CD4-positive, alpha-beta T cell (primary cell): ENCODE data around the gene BOLA3. TPM values are rescaled to one million over a fixed set of nuclear protein-coding genes. Genes with fewer than 3 reads are reported as not detected.

Experiments used
- ATAC-seq: fragments of 200-7000 bp; cut with Tn5 transposase; one replicate; pipeline ENCODE4 v1.10.0; 2022; ENCODE audit warnings: mild to moderate bottlenecking; ENCODE audit not compliant: poor library complexity
- CTCF ChIA-PET: fragments of 350-600 bp; sonication (Branson Sonifier 250); formaldehyde crosslinking; loops from one replicate; lab custom pipeline; 2021; ENCODE audit warnings: antibody characterized with exemption, inconsistent platforms; lab: Charles Lee
- POLR2A ChIA-PET: fragments of 350-600 bp; sonication (Branson Sonifier 250); formaldehyde crosslinking; loops from one replicate; lab custom pipeline; 2021; ENCODE audit warnings: antibody characterized with exemption, inconsistent platforms; lab: Charles Lee
- DNase-seq, 14 experiments: peaks; one replicate each; pipeline ENCODE4 v3.0.0-alpha.2; 2013 to 2020; ENCODE audit warnings: mixed read lengths in 2 of 14
- H3K27ac ChIP-seq, 2 donors: one replicate each; pipeline versions ENCODE4 v1.5.1 to v1.7.0; 2013; ENCODE audit warnings: low read length in 2 of 2, low read depth in 1 of 2, mild to moderate bottlenecking in 1 of 2
- H3K27me3 ChIP-seq, 2 experiments: 1 replicate in 1 of 2; 2 replicates in 1 of 2; pipeline versions ENCODE4 v1.6.1 to v1.7.0; 2013; ENCODE audit warnings: low read length in 2 of 2, control low read depth in 1 of 2, mild to moderate bottlenecking in 1 of 2, moderate library complexity in 1 of 2; ENCODE audit not compliant: insufficient read depth in 2 of 2, control insufficient read depth in 1 of 2
- H3K36me3 ChIP-seq: one replicate; pipeline ENCODE4 v1.6.1; 2013; ENCODE audit warnings: low read length, control low read depth; ENCODE audit not compliant: insufficient read depth
- H3K4me1 ChIP-seq: one replicate; pipeline ENCODE4 v1.6.1; 2013; ENCODE audit warnings: low read length, control low read depth; ENCODE audit not compliant: insufficient read depth
- H3K4me3 ChIP-seq: one replicate; pipeline ENCODE4 v1.5.1; 2013; ENCODE audit warnings: mild to moderate bottlenecking, low read length, moderate library complexity
- H3K9me3 ChIP-seq, 2 experiments: 1 replicate in 1 of 2; 2 replicates in 1 of 2; pipeline versions ENCODE4 v1.6.1 to v1.7.0; 2013; ENCODE audit warnings: low read length in 2 of 2, mild to moderate bottlenecking in 2 of 2, control low read depth in 1 of 2, moderate library complexity in 1 of 2; ENCODE audit not compliant: control insufficient read depth in 1 of 2, insufficient read depth in 1 of 2
- H3K27ac Mint-ChIP-seq: one replicate; pipeline ENCODE4 v1.8.0; 2020; ENCODE audit warnings: mixed read lengths
- H3K27me3 Mint-ChIP-seq: one replicate; pipeline ENCODE4 v1.8.0; 2021; ENCODE audit warnings: mixed read lengths
- H3K36me3 Mint-ChIP-seq: one replicate; pipeline ENCODE4 v1.8.0; 2021; ENCODE audit warnings: low read depth, mixed read lengths
- H3K4me1 Mint-ChIP-seq: one replicate; pipeline ENCODE4 v1.8.0; 2021; ENCODE audit warnings: low read depth, mixed read lengths
- H3K4me3 Mint-ChIP-seq: one replicate; pipeline ENCODE4 v1.8.0; 2020; ENCODE audit warnings: mild to moderate bottlenecking, mixed read lengths
- H3K9me3 Mint-ChIP-seq: one replicate; pipeline ENCODE4 v1.8.0; 2020; ENCODE audit warnings: mixed read lengths
- CTCF ChIP-seq: fragments of 200-600 bp; IDR thresholded peaks from one replicate; pipeline ENCODE4 v1.8.0; 2022; ENCODE audit warnings: antibody characterized with exemption, mild to moderate bottlenecking
- intact Hi-C, 2 experiments: fragments of 100-400 bp; cut with DNase I in 1 of 2; cut with micrococcal nuclease in 1 of 2; formaldehyde crosslinking; loops; one replicate each; pipeline versions ENCODE4 v1.15.1 to v1.9.0; 2023 to 2025; cut with DNase I, micrococcal nuclease
- total RNA-seq, 174 experiments: library from RNA in 2 of 174; stranded (reverse) in 2 of 174; gene quantifications; one replicate each; pipeline ENCODE4 v1.2.3 and lab custom pipeline; 2021 to 2026

The BOLA3 gene
- total RNA-seq, 2 experiments from 2014 or later = 11.4 to 12.9 TPM

- DNase-seq = peak; percentile 66 to 92 (median 82)
- Mint-ChIP-seq H3K27ac (peak overlapping the region; percentile 88), H3K27me3 (no peaks in the 10 kb centered on the region), H3K36me3 (peaks cover 7% of the 10 kb centered on the region), H3K4me3 (peak overlapping the region; percentile 90), H3K9me3 (no peaks in the 10 kb centered on the region), H3K4me1 (peaks cover 11% of the 10 kb centered on the region)
- Histone ChIP-seq H3K27ac (peak overlapping the region; percentile 81 to 94), H3K4me1 (peaks cover 10% of the 10 kb centered on the region), H3K9me3 (peaks cover 6 to 21% of the 10 kb centered on the region in 2 experiments), H3K4me3 (peak overlapping the region; percentile 86), H3K27me3 (no peaks in the 10 kb centered on the region), H3K36me3 (no peaks in the 10 kb centered on the region)
- TF ChIP-seq CTCF = peak; percentile 63
- intact Hi-C loops = loop anchor here in 1 of 2 experiments (1.0 to 5.0 kb wide), 2 partner anchors 58 to 193 kb away; partner anchors contain the start of genes DGUOK and MOB1A
- ATAC-seq = peak; percentile 95
- POLR2A ChIA-PET = interaction anchor here (0.7 to 3.1 kb wide), 17 partner anchors 27 to 885 kb away, joined by 3 to 23 read pairs (median 5); partner anchors contain the start of genes BOLA3, CCT7, DGUOK and MOB1A
- CTCF ChIA-PET = interaction anchor here (0.7 to 2.9 kb wide), 13 partner anchors 28 to 298 kb away, joined by 3 to 14 read pairs (median 3); partner anchors contain the start of genes BOLA3, MOB1A and MTHFD2
Measured at GRCh38 chr2:74119912-74120825, 27.5 kb downstream of the BOLA3 start.

GRCh38 chr2:74119339-74119738, 28.4 kb downstream of the BOLA3 start:
- no peak for TF ChIP-seq CTCF
- CTCF ChIA-PET = interaction anchor here (2.7 to 2.9 kb wide), 2 partner anchors 29 to 59 kb away, joined by 11 to 14 read pairs; partner anchors contain the start of genes BOLA3 and MOB1A
- H3K4me3 Mint-ChIP-seq = peak overlapping the region; percentile 90
- H3K27ac Mint-ChIP-seq = no peak overlapping the region
- peaks cover 10% of the 10 kb centered on the region for H3K4me1 ChIP-seq
- H3K9me3 ChIP-seq = peaks cover 6 to 21% of the 10 kb centered on the region in 2 experiments
- no peak overlapping the region for H3K27ac ChIP-seq
- H3K27me3 Mint-ChIP-seq = no peaks in the 10 kb centered on the region
- intact Hi-C loops = loop anchor here in 1 of 2 experiments (5.0 kb wide), 1 partner anchor 192 kb away; the partner anchor contains the start of gene DGUOK
- H3K27me3 ChIP-seq = no peaks in the 10 kb centered on the region
- POLR2A ChIA-PET = interaction anchor here (2.4 to 3.1 kb wide), 2 partner anchors 28 to 59 kb away, joined by 22 to 23 read pairs; partner anchors contain the start of genes BOLA3 and MOB1A
- no peak overlapping the region for H3K4me3 ChIP-seq
- H3K36me3 Mint-ChIP-seq = peaks cover 7% of the 10 kb centered on the region
- no peak for DNase-seq
- no peaks in the 10 kb centered on the region for H3K36me3 ChIP-seq
- no peaks in the 10 kb centered on the region for H3K9me3 Mint-ChIP-seq
- no peak for ATAC-seq
- peaks cover 11% of the 10 kb centered on the region for H3K4me1 Mint-ChIP-seq

- DNase-seq = no peak
Measured at GRCh38 chr2:74111380-74111779, 36.3 kb downstream of the BOLA3 start.

More at GRCh38 chr2:74111380-74111779, 36.3 kb downstream of the BOLA3 start:
- H3K27me3 Mint-ChIP-seq = no peaks in the 10 kb centered on the region
- POLR2A ChIA-PET = interaction anchor here (0.6 kb wide), 1 partner anchor 151 kb away, joined by 4 read pairs; no protein-coding TSS in a partner anchor
- no peaks in the 10 kb centered on the region for H3K36me3 Mint-ChIP-seq
- Histone ChIP-seq H3K9me3 (no peaks in the 10 kb centered on the region), H3K4me1 (no peaks in the 10 kb centered on the region), H3K27me3 (no peaks in the 10 kb centered on the region), H3K4me3 (no peak overlapping the region), H3K36me3 (no peaks in the 10 kb centered on the region), H3K27ac (no peak overlapping the region)
- no peak overlapping the region for H3K27ac Mint-ChIP-seq
- no peak overlapping the region for H3K4me3 Mint-ChIP-seq
- no peaks in the 10 kb centered on the region for H3K4me1 Mint-ChIP-seq
- H3K9me3 Mint-ChIP-seq = no peaks in the 10 kb centered on the region
- CTCF ChIA-PET = no interaction called here
- no peak for TF ChIP-seq CTCF
- ATAC-seq = no peak
- intact Hi-C loops = no loop called here
